PFSK-1 (cell line): ENCODE results near the gene KCNK10. TPM values are rescaled to one million over a fixed set of nuclear protein-coding genes. Genes with fewer than 3 reads are reported as not detected.

Experiments used
- FOXP2 ChIP-seq: optimal IDR thresholded peaks from 2 replicates; pipeline ENCODE3; 2011; ENCODE audit warnings: borderline replicate concordance, control low read depth, inconsistent platforms; ENCODE audit not compliant: insufficient read depth; ENCODE audit errors: extremely low read length, extremely low read depth
- POLR2AphosphoS5 ChIP-seq: IDR thresholded peaks from 2 replicates; pipeline ENCODE4 v1.6.1; 2012; ENCODE audit warnings: low read depth, mild to moderate bottlenecking, control low read depth, low read length, moderate library complexity
- REST ChIP-seq, 2 experiments: IDR thresholded peaks; 2 replicates each; pipeline versions ENCODE4 v1.6.1 to v1.8.0; 2011 to 2012; ENCODE audit warnings: low read depth in 2 of 2, low read length in 2 of 2, control low read depth in 1 of 2, inconsistent platforms in 1 of 2, mild to moderate bottlenecking in 1 of 2, moderate library complexity in 1 of 2; ENCODE audit not compliant: insufficient read depth in 1 of 2
- SIN3A ChIP-seq: IDR thresholded peaks from 2 replicates; pipeline ENCODE4 v1.6.1; 2012; ENCODE audit warnings: mild to moderate bottlenecking, low read length, moderate library complexity, borderline replicate concordance; ENCODE audit not compliant: insufficient read depth
- TAF1 ChIP-seq: IDR thresholded peaks from 2 replicates; pipeline ENCODE4 v1.6.1; 2012; ENCODE audit warnings: low read length, control low read depth, borderline replicate concordance; ENCODE audit not compliant: insufficient read depth
- polyA plus RNA-seq: library from polyadenylated mRNA; unstranded; fragments of >200 nt; gene quantifications from one replicate; pipeline ENCODE4 v1.2.1, GENCODE V29; 2012; ENCODE audit warnings: low read depth, missing spikeins; ENCODE audit not compliant: insufficient read length

The KCNK10 gene, protein sequence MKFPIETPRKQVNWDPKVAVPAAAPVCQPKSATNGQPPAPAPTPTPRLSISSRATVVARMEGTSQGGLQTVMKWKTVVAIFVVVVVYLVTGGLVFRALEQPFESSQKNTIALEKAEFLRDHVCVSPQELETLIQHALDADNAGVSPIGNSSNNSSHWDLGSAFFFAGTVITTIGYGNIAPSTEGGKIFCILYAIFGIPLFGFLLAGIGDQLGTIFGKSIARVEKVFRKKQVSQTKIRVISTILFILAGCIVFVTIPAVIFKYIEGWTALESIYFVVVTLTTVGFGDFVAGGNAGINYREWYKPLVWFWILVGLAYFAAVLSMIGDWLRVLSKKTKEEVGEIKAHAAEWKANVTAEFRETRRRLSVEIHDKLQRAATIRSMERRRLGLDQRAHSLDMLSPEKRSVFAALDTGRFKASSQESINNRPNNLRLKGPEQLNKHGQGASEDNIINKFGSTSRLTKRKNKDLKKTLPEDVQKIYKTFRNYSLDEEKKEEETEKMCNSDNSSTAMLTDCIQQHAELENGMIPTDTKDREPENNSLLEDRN
- polyA plus RNA-seq, result not detected

- TF ChIP-seq POLR2AphosphoS5, result no peak
- no peak for TF ChIP-seq TAF1
- TF ChIP-seq REST (IDR thresholded peaks at IDR 0.05; ENCODE audit: insufficient read depth in 1 of 2, low read depth in 2 of 2, low read length in 2 of 2), result no peak
- no peak for TF ChIP-seq SIN3A
- TF ChIP-seq FOXP2, result no peak
Observed at GRCh38 chr14:88323086-88323522, at the start of gene KCNK10. TSS of gene KCNK10 (minus strand) at chr14:88323269. CDS start at chr14:88322798, 471 bp downstream.

DNA sequence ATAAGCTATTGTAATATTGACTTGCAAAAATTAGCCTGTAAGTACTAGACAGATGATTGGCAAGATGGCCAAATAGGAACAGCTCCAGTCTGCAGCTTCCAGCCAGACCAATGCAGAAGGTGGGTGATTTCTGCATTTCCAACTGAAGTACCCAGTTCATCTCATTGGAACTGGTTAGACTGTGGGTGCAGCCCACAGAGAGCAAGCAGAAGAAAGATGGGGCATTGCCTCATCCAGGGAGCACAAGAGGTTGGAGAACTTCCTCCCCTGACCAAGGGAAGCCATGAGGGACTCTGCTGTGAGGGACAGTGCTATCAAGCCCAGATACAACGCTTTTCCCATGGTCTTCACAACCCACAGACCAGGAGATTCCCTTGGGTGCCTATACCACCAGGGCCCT lies 46.4 kb upstream of the KCNK10 start:
- no peak for TF ChIP-seq POLR2AphosphoS5
- TF ChIP-seq REST (IDR thresholded peaks at IDR 0.05; ENCODE audit: insufficient read depth in 1 of 2, low read depth in 2 of 2, low read length in 2 of 2), result no peak
- TF ChIP-seq TAF1, result no peak
- TF ChIP-seq SIN3A, result no peak
- no peak for TF ChIP-seq FOXP2

DNA sequence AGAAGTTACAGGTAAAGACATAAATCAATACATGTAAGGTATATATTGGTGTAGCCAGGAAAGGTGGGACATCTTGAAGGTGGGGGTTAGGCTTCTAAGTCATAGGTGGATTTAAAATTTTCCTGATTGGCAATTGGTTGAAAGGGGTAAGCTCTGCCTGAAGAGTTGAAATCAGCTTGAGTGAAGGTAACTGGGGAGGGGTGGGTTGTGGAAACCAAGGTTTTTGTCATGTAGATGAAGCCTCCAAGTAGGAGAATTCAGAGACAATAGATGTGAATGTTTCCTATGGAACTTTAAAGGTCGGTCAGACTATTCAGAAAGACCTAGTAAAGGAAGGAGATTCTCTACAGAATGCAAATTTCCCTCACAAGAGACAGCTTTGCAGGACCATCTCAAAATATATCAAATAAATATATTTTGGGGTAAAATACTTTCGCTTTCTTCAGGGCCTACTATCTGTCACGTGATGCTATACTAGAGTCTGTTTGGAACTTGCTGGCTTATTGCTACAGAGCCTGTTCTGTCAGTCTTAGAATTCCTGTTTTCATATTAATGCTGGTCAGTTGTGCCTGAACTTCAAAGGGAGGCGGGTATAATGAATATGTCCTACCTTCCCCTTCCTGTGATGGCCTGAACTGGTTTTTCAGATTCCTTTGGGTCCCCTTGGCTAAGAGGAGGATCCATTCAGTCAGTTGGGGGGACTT lies 41.8 kb upstream of the KCNK10 start:
- no peak for TF ChIP-seq POLR2AphosphoS5
- no peak for TF ChIP-seq FOXP2
- no peak for TF ChIP-seq TAF1
- TF ChIP-seq SIN3A, result no peak
- no peak for TF ChIP-seq REST (IDR thresholded peaks at IDR 0.05; ENCODE audit: insufficient read depth in 1 of 2, low read depth in 2 of 2, low read length in 2 of 2)

DNA sequence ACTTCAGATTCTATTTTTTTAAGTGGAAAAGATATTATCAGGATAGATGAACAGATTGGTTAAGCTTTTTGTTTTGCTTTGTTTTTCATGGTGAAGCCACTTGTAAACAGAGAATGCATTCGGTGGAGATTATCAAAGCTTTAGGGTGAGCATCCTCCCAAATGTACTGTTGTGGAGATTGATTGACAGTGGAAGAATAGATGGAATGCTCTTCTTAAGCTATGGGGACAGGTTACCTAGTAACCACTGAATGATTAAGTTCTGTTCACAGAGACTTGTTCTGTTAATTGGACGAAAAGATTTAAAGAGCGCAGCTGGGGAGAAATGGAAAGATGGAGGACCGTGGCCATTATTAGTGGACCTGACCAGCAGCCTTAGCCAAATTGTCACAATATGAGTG lies 40.6 kb upstream of the KCNK10 start:
- no peak for TF ChIP-seq FOXP2
- TF ChIP-seq REST (IDR thresholded peaks at IDR 0.05; ENCODE audit: insufficient read depth in 1 of 2, low read depth in 2 of 2, low read length in 2 of 2), result no peak
- TF ChIP-seq POLR2AphosphoS5, result no peak
- TF ChIP-seq SIN3A, result no peak
- TF ChIP-seq TAF1, result no peak
